Bone marrow (tissue), 2 donors: ENCODE measurements around the gene PLXNC1.

Experiments
- DNase-seq, 2 donors: peaks; one replicate each; lab custom pipeline; 2025; lab: John Stamatoyannopoulos, UW

The PLXNC1 gene

GRCh38 chr12:94204499-94205247 is 56.3 kb downstream of the PLXNC1 start:
- DNase-seq = peak in 1 of 2 donors; percentile 40

GRCh38 chr12:94205822-94206221 is 57.4 kb downstream of the PLXNC1 start:
- DNase-seq = no peak

- no peak for DNase-seq
Observed at GRCh38 chr12:94206886-94207285, 58.5 kb downstream of the PLXNC1 start.

- DNase-seq = no peak
Observed at GRCh38 chr12:94207467-94207848, 59.1 kb downstream of the PLXNC1 start.

GRCh38 chr12:94207849-94208621 is 59.7 kb downstream of the PLXNC1 start:
- DNase-seq = peak; percentile 20 to 69

GRCh38 chr12:94208622-94208966 is 60.2 kb downstream of the PLXNC1 start:
- DNase-seq = peak in 1 of 2 donors; percentile 13

GRCh38 chr12:94209240-94209639 is 60.9 kb downstream of the PLXNC1 start:
- DNase-seq = no peak

- DNase-seq = no peak
Observed at GRCh38 chr12:94211021-94211420, 62.6 kb downstream of the PLXNC1 start.

GRCh38 chr12:94218233-94218632 is 69.9 kb downstream of the PLXNC1 start:
- DNase-seq = no peak

GRCh38 chr12:94219622-94220302 is 71.4 kb downstream of the PLXNC1 start:
- no peak for DNase-seq

- DNase-seq = no peak
Observed at GRCh38 chr12:94220804-94221203, 72.4 kb downstream of the PLXNC1 start.

GRCh38 chr12:94222351-94223084 is 74.1 kb downstream of the PLXNC1 start:
- DNase-seq = no peak

GRCh38 chr12:94223842-94224241 is 75.5 kb downstream of the PLXNC1 start:
- DNase-seq = no peak

- DNase-seq = no peak
Observed at GRCh38 chr12:94225506-94225905, 77.1 kb downstream of the PLXNC1 start.

- no peak for DNase-seq
Observed at GRCh38 chr12:94225947-94226630, 77.7 kb downstream of the PLXNC1 start.

- DNase-seq = no peak
Observed at GRCh38 chr12:94227066-94227465, 78.7 kb downstream of the PLXNC1 start.

GRCh38 chr12:94228488-94228907 is 80.1 kb downstream of the PLXNC1 start:
- no peak for DNase-seq

GRCh38 chr12:94229902-94230301 is 81.5 kb downstream of the PLXNC1 start:
- DNase-seq = no peak

- DNase-seq = no peak
Observed at GRCh38 chr12:94230357-94230905, 82.1 kb downstream of the PLXNC1 start.

- no peak for DNase-seq
Observed at GRCh38 chr12:94231709-94232108, 83.3 kb downstream of the PLXNC1 start.

- DNase-seq = no peak
Observed at GRCh38 chr12:94235848-94236247, 87.5 kb downstream of the PLXNC1 start.
